ENCODE measurements around the gene NBAS. TPM values are rescaled to one million over a fixed set of nuclear protein-coding genes. Genes with fewer than 3 reads are reported as not detected.

NBAS gene
- polyA plus RNA-seq, 1 of the 3 experiments (the other 2 are of a cell fraction) = 12.0 TPM

DNA sequence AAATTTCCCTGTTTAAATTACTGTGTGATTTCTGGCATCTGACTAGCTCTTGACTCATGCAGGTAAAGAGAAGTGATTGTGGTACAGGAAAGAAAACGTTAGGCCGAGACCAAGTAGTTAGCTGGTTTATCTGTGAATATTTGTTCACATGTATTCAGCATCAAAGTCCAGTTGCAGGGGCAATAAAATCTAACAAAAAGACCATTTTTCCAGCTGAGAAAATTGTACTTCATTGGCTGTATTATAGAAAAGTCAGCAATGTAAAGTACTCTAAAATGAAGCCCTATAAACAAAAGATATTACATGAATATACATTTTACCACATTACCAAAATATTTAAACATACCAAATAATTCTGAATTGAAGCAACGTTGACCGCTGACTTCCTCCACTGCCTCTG is 88.3 kb downstream of the NBAS start:
- ChIA-PET CTCF (interaction anchor here (0.6 to 1.3 kb wide), 2 partner anchors 12 to 22 kb away, joined by 3 read pairs; no protein-coding TSS in a partner anchor), POLR2A (no interaction called here)
- no peak overlapping the region for H2AFZ ChIP-seq (ENCODE audit: low read depth)
- H4K20me1 ChIP-seq (ENCODE audit: insufficient read depth) = no peaks in the 10 kb centered on the region
- DNase-seq = no peak
- no peak overlapping the region for H3K27ac ChIP-seq (ENCODE audit: low read depth in 2 of 2, low read length in 1 of 2)
- H3K4me2 ChIP-seq = no peak overlapping the region
- H3F3A ChIP-seq (replicated peaks; ENCODE audit: insufficient read depth) = no peaks in the 10 kb centered on the region
- no peak overlapping the region for H3K9ac ChIP-seq
- H3K79me2 ChIP-seq (ENCODE audit: insufficient read depth) = no peaks in the 10 kb centered on the region
- H3K27me3 ChIP-seq (ENCODE audit: insufficient read depth) = no peaks in the 10 kb centered on the region
- no peaks in the 10 kb centered on the region for H3K9me3 ChIP-seq
- H3K4me1 ChIP-seq (ENCODE audit: control insufficient read depth in 1 of 2, insufficient read depth in 2 of 2, low read depth in 1 of 2, low read length in 1 of 2) = no peaks in the 10 kb centered on the region
- H3K4me3 ChIP-seq (ENCODE audit: low read depth in 2 of 2, low read length in 1 of 2) = no peak overlapping the region
- H3K9me2 ChIP-seq = no peaks in the 10 kb centered on the region
- TF ChIP-seq USF2 (IDR thresholded peaks at IDR 0.05; ENCODE audit: borderline replicate concordance, low read depth, low read length) (no peak), GATA2 (CRISPR knock-in tag; IDR thresholded peaks at IDR 0.05) (no peak), NFIC (IDR thresholded peaks at IDR 0.05; ENCODE audit: borderline replicate concordance) (no peak), FOXM1 (IDR thresholded peaks at IDR 0.05; ENCODE audit: low read depth) (no peak)
- 96% methylated on average over 4 of the region's 4 CpGs for WGBS (ENCODE audit: low lambda C conversion rate)
- H3K36me3 ChIP-seq (replicated peaks in 1 of 2; ENCODE audit: control insufficient read depth in 1 of 2, insufficient read depth in 2 of 2, low read length in 1 of 2) = peaks cover 41 to 56% of the 10 kb centered on the region in 2 experiments

DNA sequence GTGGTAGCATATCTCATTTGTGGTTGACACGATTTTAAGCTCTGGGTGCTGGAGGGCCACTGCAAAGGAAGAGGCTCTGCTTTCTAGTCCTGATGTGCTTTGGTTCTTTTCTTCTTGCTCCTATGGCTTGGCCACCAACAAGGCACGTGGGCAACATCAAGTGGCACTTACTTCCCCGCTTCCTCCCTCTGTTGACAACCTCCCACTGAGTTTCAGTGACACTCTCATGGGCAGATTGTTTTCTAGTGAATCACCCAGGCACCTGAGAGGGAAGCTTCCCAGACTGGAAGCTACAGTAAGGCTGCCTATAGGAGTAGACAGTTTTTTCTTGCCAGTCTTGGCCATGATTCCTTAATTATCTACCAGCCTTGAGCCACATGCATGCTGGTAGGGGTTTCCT is 89.0 kb downstream of the NBAS start:
- H3K9ac ChIP-seq = no peak overlapping the region
- POLR2A ChIA-PET = no interaction called here
- no peak for TF ChIP-seq YY1 (IDR thresholded peaks at IDR 0.05; ENCODE audit: low read depth)
- no peak for TF ChIP-seq REST (IDR thresholded peaks at IDR 0.05; ENCODE audit: low read depth, low read length)
- TF ChIP-seq NRF1 (IDR thresholded peaks at IDR 0.05; ENCODE audit: low read depth, low read length) = no peak
- TF ChIP-seq PBX3 (IDR thresholded peaks at IDR 0.05) = no peak
- no peak for TF ChIP-seq GATA2 (CRISPR knock-in tag; IDR thresholded peaks at IDR 0.05)
- no peak for TF ChIP-seq SMC3 (IDR thresholded peaks at IDR 0.05; ENCODE audit: low read depth, low read length)
- no peak for TF ChIP-seq RCOR1 (IDR thresholded peaks at IDR 0.05; ENCODE audit: low read length)
- TF ChIP-seq USF2 (IDR thresholded peaks at IDR 0.05; ENCODE audit: borderline replicate concordance, low read depth, low read length) = no peak
- no peak for TF ChIP-seq MEF2A (IDR thresholded peaks at IDR 0.05; ENCODE audit: borderline replicate concordance, low read depth)
- TF ChIP-seq, protein P1, sequence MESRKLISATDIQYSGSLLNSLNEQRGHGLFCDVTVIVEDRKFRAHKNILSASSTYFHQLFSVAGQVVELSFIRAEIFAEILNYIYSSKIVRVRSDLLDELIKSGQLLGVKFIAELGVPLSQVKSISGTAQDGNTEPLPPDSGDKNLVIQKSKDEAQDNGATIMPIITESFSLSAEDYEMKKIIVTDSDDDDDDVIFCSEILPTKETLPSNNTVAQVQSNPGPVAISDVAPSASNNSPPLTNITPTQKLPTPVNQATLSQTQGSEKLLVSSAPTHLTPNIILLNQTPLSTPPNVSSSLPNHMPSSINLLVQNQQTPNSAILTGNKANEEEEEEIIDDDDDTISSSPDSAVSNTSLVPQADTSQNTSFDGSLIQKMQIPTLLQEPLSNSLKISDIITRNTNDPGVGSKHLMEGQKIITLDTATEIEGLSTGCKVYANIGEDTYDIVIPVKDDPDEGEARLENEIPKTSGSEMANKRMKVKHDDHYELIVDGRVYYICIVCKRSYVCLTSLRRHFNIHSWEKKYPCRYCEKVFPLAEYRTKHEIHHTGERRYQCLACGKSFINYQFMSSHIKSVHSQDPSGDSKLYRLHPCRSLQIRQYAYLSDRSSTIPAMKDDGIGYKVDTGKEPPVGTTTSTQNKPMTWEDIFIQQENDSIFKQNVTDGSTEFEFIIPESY (IDR thresholded peaks at IDR 0.05; ENCODE audit: borderline replicate concordance, low read depth) = no peak
- no peak for TF ChIP-seq POLR2AphosphoS5 (IDR thresholded peaks at IDR 0.05; ENCODE audit: low read depth, low read length)
- TF ChIP-seq MAX (IDR thresholded peaks at IDR 0.05; ENCODE audit: low read depth) = no peak
- no peak for TF ChIP-seq TCF12 (IDR thresholded peaks at IDR 0.05)
- TF ChIP-seq GABPA (IDR thresholded peaks at IDR 0.05; ENCODE audit: low read depth) = no peak
- TF ChIP-seq RFX5 (IDR thresholded peaks at IDR 0.05; ENCODE audit: low read length) = no peak
- TF ChIP-seq SIN3A (IDR thresholded peaks at IDR 0.05; ENCODE audit: borderline replicate concordance, low read depth, low read length) = no peak
- no peak for TF ChIP-seq EZH2phosphoT487 (IDR thresholded peaks at IDR 0.05; ENCODE audit: borderline replicate concordance, low read depth)
- no peak for TF ChIP-seq CHD2 (IDR thresholded peaks at IDR 0.05; ENCODE audit: low read length, partially characterized antibody)
- peaks cover 47 to 61% of the 10 kb centered on the region in 2 experiments for H3K36me3 ChIP-seq (replicated peaks in 1 of 2; ENCODE audit: control insufficient read depth in 1 of 2, insufficient read depth in 2 of 2, low read length in 1 of 2)
- H3F3A ChIP-seq (replicated peaks; ENCODE audit: insufficient read depth) = no peaks in the 10 kb centered on the region
- H3K4me1 ChIP-seq (ENCODE audit: control insufficient read depth in 1 of 2, insufficient read depth in 2 of 2, low read depth in 1 of 2, low read length in 1 of 2) = no peaks in the 10 kb centered on the region
- no peak overlapping the region for H2AFZ ChIP-seq (ENCODE audit: low read depth)
- 92% methylated on average over 3 of the region's 3 CpGs for WGBS (ENCODE audit: low lambda C conversion rate)
- no peak overlapping the region for H3K4me2 ChIP-seq
- no peaks in the 10 kb centered on the region for H3K9me3 ChIP-seq
- H3K27me3 ChIP-seq (ENCODE audit: insufficient read depth) = no peaks in the 10 kb centered on the region
- H4K20me1 ChIP-seq (ENCODE audit: insufficient read depth) = no peaks in the 10 kb centered on the region
- DNase-seq = no peak
- no peaks in the 10 kb centered on the region for H3K79me2 ChIP-seq (ENCODE audit: insufficient read depth)
- H3K4me3 ChIP-seq (ENCODE audit: low read depth in 2 of 2, low read length in 1 of 2) = no peak overlapping the region
- CTCF ChIA-PET = interaction anchor here (1.3 kb wide), 1 partner anchor 12 kb away, joined by 3 read pairs; no protein-coding TSS in a partner anchor
- H3K27ac ChIP-seq (ENCODE audit: low read depth in 2 of 2, low read length in 1 of 2) = no peak overlapping the region
- H3K9me2 ChIP-seq = no peaks in the 10 kb centered on the region

All from SK-N-SH (cell line).